Peyer's patch (tissue), 4 donors: Measurements from ENCODE around the gene FKBP2. TPM values are rescaled to one million over a fixed set of nuclear protein-coding genes. Genes with fewer than 3 reads are reported as not detected.
A peak's percentile ranks its signal among the peaks of the same experiment; 100 is the strongest.

ENCODE experiments used
- DNase-seq, 3 donors: peaks; one replicate each; pipeline ENCODE4 v3.0.0-alpha.2; 2017 to 2019
- H3K27ac ChIP-seq, 4 donors: fragments of 200-600 bp; sonication (generic); one replicate each; pipeline ENCODE4 v1.5.1; 2016 to 2019
- H3K27me3 ChIP-seq, 2 donors: fragments of 200-600 bp; sonication (generic); one replicate each; pipeline ENCODE4 v1.5.1; 2019
- H3K36me3 ChIP-seq, 3 donors: fragments of 200-600 bp; sonication (generic); one replicate each; pipeline ENCODE4 v1.5.1; 2016 to 2019
- H3K4me1 ChIP-seq, 4 donors: fragments of 200-600 bp; sonication (generic); one replicate each; pipeline ENCODE4 v1.5.1; 2016 to 2019
- H3K4me3 ChIP-seq, 4 donors: fragments of 200-600 bp; sonication (generic); 1 replicate in 3 of 4; 2 replicates in 1 of 4; pipeline ENCODE4 v1.5.1; 2016 to 2019; ENCODE audit warnings: mild to moderate bottlenecking in 1 of 4
- H3K9me3 ChIP-seq, 4 donors: fragments of 200-600 bp; sonication (generic); one replicate each; pipeline ENCODE4 v1.5.1; 2016 to 2019; ENCODE audit warnings: mild to moderate bottlenecking in 1 of 4
- POLR2A ChIP-seq, 2 donors: fragments of 450-650 bp; IDR thresholded peaks; one replicate each; pipeline ENCODE4 v1.5.1; 2017; ENCODE audit warnings: antibody characterized with exemption in 2 of 2, mild to moderate bottlenecking in 2 of 2, moderate library complexity in 2 of 2
- total RNA-seq, 4 donors: library from RNA; depleted of rRNA; stranded (reverse); fragments of >200 nt; gene quantifications; one replicate each; pipeline ENCODE4 v1.1.0, GENCODE V29; 2016
- TF ChIP-seq, protein P1 (sequence below), 6 experiments: fragments of 450-650 bp in 4 of 6; fragments of 200-600 bp in 2 of 6; sonication (generic) in 1 of 6; IDR thresholded peaks; one replicate each; pipeline ENCODE4 v1.5.1; 2017 to 2019; ENCODE audit warnings: antibody characterized with exemption in 6 of 6, mild to moderate bottlenecking in 3 of 6, moderate library complexity in 1 of 6

The FKBP2 gene
- total RNA-seq, 4 donors from 2014 or later, result 46.2 to 101 (median 94.0) TPM

DNA sequence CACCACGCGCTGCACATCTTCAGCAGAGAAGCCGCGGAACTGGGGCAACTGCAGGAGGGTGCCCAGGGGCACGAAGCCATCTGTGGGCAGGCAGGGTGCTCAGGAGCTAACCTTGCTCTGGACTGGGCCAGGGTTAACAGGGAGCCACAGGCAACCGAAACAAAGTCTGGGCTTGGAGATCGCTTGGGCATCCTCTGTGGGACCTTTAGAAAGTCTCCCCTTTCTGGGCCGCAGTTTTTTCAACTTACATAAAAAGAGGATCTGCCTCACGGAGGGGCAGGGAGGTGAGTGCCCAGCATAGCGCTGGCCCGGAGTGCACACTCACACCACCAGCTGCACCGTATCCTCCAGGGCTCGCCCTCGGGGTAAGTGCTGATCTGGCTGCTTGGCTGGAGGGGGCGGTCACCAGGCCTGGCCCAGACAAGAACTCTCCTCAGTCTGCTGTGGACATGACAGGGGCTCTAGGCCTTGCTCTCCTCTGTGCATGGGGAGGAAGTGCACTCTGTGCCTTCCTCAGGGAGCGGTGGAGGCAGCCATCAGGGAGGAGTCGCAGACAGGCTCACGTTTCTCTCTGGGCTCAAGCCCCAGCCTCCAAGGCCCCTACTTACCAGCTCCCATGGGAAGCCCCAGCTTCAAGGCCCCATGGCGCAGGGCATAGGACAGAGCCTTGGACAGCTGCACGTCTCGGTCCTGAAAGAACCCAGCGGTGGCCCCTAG is 15.8 kb upstream of the FKBP2 start:
- H3K27ac ChIP-seq, result peak overlapping the region; percentile 86 to 97 (median 92)
- peak overlapping the region; percentile 67 to 87 (median 76) for H3K4me3 ChIP-seq
- no peaks in the 10 kb centered on the region for H3K27me3 ChIP-seq
- DNase-seq, result no peak
- peaks cover 0 to 37% (median 12%) of the 10 kb centered on the region in 4 donors for H3K4me1 ChIP-seq
- H3K9me3 ChIP-seq, result no peaks in the 10 kb centered on the region
- H3K36me3 ChIP-seq, result peaks cover 0 to 26% (median 0%) of the 10 kb centered on the region in 3 donors
- TF ChIP-seq POLR2A (IDR thresholded peaks at IDR 0.05), result no peak
- TF ChIP-seq, protein P1, sequence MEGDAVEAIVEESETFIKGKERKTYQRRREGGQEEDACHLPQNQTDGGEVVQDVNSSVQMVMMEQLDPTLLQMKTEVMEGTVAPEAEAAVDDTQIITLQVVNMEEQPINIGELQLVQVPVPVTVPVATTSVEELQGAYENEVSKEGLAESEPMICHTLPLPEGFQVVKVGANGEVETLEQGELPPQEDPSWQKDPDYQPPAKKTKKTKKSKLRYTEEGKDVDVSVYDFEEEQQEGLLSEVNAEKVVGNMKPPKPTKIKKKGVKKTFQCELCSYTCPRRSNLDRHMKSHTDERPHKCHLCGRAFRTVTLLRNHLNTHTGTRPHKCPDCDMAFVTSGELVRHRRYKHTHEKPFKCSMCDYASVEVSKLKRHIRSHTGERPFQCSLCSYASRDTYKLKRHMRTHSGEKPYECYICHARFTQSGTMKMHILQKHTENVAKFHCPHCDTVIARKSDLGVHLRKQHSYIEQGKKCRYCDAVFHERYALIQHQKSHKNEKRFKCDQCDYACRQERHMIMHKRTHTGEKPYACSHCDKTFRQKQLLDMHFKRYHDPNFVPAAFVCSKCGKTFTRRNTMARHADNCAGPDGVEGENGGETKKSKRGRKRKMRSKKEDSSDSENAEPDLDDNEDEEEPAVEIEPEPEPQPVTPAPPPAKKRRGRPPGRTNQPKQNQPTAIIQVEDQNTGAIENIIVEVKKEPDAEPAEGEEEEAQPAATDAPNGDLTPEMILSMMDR (IDR thresholded peaks at IDR 0.05), result no peak

DNA sequence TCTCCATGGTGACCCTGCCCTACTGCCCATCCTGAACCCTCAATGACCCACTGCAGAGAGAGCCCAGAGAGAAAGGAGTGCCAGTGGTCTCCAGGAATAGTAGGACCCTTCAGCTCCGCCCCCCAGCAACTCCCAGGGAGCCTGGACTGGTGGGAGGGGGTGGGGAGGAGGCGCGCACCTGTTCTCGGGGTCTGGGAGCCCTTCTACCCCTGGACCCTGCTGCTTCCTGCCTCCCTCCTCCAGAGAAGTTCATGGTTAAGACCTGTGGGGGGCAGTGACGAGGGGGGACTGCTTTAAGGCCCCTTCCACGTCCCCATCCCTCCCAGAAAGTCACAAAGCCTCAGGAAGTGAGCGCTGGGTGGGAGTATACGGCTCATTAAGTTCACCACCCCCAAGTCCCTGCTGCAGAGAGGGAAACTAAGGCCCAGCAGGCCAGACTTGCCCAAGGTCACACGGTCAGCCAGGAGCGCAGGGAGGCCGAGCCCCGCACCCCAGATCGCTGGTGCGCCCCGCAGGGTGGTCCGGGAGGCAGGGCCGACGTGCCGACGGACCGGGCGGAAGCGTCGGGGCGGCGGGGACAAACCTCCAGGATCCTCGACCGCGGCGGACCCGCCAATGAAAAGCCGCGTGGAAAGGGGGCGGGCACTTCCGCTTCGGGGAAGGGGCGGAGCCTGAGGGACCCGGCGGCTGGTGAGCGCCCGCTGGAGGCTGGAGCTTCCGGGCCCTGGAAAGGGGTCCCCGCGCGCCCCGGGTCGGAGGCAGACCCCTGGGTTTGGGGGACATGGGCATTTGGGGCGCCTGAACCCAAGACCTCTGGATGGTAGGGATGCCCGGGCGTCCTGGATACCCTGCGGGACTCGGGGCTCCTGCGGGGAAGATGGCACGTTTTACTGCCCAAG is 15.0 kb upstream of the FKBP2 start, which contains the start of the genes NUDT22 and TRPT1:
TSS of gene NUDT22 (plus strand) at position 667 of the 899 bp plus-strand sequence. CDS start 379 bp downstream, outside the sequence.
TSS of gene TRPT1 (minus strand) at position 579 of the 899 bp plus-strand sequence. CDS start at position 253, 326 bp downstream.
- Histone ChIP-seq H3K4me3 (peak within 1 kb of the TSS; percentile 67 to 87 (median 76)), H3K36me3 (peaks cover 0 to 18% (median 0%) of the 10 kb centered on the region in 3 donors), H3K4me1 (peaks cover 0 to 37% (median 12%) of the 10 kb centered on the region in 4 donors), H3K27me3 (no peaks in the 10 kb centered on the region), H3K9me3 (no peaks in the 10 kb centered on the region), H3K27ac (peak within 1 kb of the TSS; percentile 86 to 97 (median 92))
- peak; percentile 92 to 97 (median 97) for DNase-seq
- TF ChIP-seq POLR2A (IDR thresholded peaks at IDR 0.05), result peak; percentile 90 to 91
- TF ChIP-seq, protein P1 (IDR thresholded peaks at IDR 0.05), result peak in 1 of 6 experiments; percentile 3

DNA sequence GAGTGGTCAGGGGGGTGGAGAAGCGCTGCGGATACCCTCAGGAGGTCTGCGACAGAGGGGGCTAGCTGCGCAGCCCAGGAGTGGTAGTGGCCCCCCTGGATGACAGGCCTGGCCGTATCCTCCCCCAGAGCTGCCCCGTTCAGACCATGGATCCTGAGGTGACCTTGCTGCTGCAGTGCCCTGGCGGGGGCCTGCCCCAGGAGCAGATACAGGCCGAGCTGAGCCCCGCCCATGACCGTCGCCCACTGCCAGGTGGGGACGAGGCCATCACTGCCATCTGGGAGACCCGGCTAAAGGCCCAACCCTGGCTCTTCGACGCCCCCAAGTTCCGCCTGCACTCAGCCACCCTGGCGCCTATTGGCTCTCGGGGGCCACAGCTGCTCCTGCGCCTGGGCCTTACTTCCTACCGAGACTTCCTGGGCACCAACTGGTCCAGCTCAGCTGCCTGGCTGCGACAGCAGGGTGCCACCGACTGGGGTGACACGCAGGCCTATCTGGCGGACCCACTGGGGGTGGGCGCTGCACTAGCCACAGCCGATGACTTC is 14.3 kb upstream of the FKBP2 start:
- Histone ChIP-seq H3K27ac (peak overlapping the region; percentile 86 to 97 (median 92)), H3K27me3 (no peaks in the 10 kb centered on the region), H3K4me1 (peaks cover 0 to 41% (median 13%) of the 10 kb centered on the region in 4 donors), H3K36me3 (peaks cover 0 to 10% (median 0%) of the 10 kb centered on the region in 3 donors), H3K9me3 (no peaks in the 10 kb centered on the region), H3K4me3 (peak overlapping the region; percentile 67 to 87 (median 76))
- DNase-seq, result peak; percentile 77 to 89 (median 85)
- TF ChIP-seq, protein P1 (IDR thresholded peaks at IDR 0.05), result peak in 1 of 6 experiments; percentile 8
- TF ChIP-seq POLR2A (IDR thresholded peaks at IDR 0.05), result no peak

DNA sequence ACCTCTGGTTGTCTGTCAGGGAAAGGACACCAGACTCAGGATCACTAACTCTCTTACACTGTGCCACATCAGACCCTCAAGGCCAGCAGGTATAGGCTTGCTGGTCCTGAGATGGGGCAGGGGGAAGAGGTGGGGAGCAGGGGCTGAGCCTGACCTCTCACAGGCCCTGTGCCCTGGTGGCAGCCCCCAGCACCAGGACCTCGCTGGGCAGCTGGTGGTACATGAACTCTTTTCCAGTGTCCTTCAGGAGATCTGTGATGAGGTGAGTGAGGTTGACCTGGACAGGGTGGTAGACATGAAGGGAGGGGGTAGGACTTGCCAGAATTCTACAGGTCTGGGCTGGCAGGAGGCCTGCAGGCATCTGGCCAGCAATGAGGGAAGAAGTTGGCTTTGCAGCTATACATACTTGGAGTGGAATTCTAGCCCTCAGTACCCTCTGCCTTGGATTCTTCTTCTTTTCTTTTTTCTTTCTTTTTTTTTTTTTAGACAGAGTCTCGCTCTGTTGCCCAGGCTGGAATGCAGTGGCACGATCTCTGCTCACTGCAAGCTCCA is 13.4 kb upstream of the FKBP2 start:
- no peak for TF ChIP-seq POLR2A (IDR thresholded peaks at IDR 0.05)
- TF ChIP-seq, protein P1 (IDR thresholded peaks at IDR 0.05), result no peak
- Histone ChIP-seq H3K36me3 (peaks cover 0 to 6% (median 0%) of the 10 kb centered on the region in 3 donors), H3K4me1 (peaks cover 0 to 49% (median 15%) of the 10 kb centered on the region in 4 donors), H3K9me3 (no peaks in the 10 kb centered on the region), H3K27ac (peak overlapping the region; percentile 86 to 97 (median 92)), H3K4me3 (peak overlapping the region; percentile 67 to 87 (median 76)), H3K27me3 (no peaks in the 10 kb centered on the region)
- DNase-seq, result no peak
